ENCODE measurements around the gene SKA2.

SKA2 gene

DNA sequence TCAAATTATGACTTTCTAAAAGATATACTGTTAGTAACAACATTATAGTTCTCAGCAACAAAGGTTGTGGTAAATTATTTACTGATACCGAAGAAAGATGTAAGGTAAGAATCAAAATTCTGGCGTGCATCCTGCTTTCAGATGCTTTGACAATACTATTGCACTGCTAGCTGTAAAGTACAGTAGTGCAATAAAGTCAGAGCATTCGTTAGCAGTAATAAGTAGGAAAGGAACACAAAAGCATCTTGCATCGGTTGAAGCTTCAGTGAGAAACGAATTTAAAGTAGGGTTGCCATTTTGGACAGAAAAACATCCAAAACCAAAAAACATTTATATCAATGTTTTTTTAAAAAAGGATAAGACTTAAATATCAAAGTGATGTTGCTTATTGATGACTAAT, 4.0 kb downstream of the SKA2 start:
- no peaks in the 10 kb centered on the region for H3K9me2 ChIP-seq (replicated peaks; ENCODE audit: insufficient read depth, low read length)
- H4K20me1 ChIP-seq (ENCODE audit: insufficient read depth, low read length): peaks cover 5% of the 10 kb centered on the region; the same call in 1 of the 2 replicates
- no peak overlapping the region for H3K4me2 ChIP-seq (ENCODE audit: low read depth, low read length)
- H3K9ac ChIP-seq (ENCODE audit: low read length): no peak overlapping the region
- no peaks in the 10 kb centered on the region; the same call in 1 of the 2 replicates for H3K36me3 ChIP-seq (replicated peaks; ENCODE audit: insufficient read depth, low read length)
- no peak overlapping the region for H3K27ac ChIP-seq (ENCODE audit: low read length)
- peaks cover 6% of the 10 kb centered on the region for H3K4me1 ChIP-seq (ENCODE audit: low read length)
- H3F3A ChIP-seq (ENCODE audit: insufficient read depth, low read length): no peaks in the 10 kb centered on the region
- peaks cover 91% of the 10 kb centered on the region for H3K79me2 ChIP-seq (ENCODE audit: low read length)
- no peaks in the 10 kb centered on the region for H3K9me3 ChIP-seq (replicated peaks; ENCODE audit: insufficient read depth, low read length)
- no peak overlapping the region for H2AFZ ChIP-seq (ENCODE audit: low read length)
- no peaks in the 10 kb centered on the region for H3K27me3 ChIP-seq (replicated peaks; ENCODE audit: insufficient read depth, low read length)
- TF ChIP-seq EZH2phosphoT487 (IDR thresholded peaks at IDR 0.05; ENCODE audit: low read length) (no peak), EZH2 (optimal IDR thresholded peaks at IDR 0.05; ENCODE audit: low read depth, low read length) (no peak)
- TF ChIP-seq, protein P1, sequence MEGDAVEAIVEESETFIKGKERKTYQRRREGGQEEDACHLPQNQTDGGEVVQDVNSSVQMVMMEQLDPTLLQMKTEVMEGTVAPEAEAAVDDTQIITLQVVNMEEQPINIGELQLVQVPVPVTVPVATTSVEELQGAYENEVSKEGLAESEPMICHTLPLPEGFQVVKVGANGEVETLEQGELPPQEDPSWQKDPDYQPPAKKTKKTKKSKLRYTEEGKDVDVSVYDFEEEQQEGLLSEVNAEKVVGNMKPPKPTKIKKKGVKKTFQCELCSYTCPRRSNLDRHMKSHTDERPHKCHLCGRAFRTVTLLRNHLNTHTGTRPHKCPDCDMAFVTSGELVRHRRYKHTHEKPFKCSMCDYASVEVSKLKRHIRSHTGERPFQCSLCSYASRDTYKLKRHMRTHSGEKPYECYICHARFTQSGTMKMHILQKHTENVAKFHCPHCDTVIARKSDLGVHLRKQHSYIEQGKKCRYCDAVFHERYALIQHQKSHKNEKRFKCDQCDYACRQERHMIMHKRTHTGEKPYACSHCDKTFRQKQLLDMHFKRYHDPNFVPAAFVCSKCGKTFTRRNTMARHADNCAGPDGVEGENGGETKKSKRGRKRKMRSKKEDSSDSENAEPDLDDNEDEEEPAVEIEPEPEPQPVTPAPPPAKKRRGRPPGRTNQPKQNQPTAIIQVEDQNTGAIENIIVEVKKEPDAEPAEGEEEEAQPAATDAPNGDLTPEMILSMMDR (IDR thresholded peaks at IDR 0.05; ENCODE audit: low read length): no peak
- H3K4me3 ChIP-seq (ENCODE audit: low read length): no peak overlapping the region
- no peak for DNase-seq

DNA sequence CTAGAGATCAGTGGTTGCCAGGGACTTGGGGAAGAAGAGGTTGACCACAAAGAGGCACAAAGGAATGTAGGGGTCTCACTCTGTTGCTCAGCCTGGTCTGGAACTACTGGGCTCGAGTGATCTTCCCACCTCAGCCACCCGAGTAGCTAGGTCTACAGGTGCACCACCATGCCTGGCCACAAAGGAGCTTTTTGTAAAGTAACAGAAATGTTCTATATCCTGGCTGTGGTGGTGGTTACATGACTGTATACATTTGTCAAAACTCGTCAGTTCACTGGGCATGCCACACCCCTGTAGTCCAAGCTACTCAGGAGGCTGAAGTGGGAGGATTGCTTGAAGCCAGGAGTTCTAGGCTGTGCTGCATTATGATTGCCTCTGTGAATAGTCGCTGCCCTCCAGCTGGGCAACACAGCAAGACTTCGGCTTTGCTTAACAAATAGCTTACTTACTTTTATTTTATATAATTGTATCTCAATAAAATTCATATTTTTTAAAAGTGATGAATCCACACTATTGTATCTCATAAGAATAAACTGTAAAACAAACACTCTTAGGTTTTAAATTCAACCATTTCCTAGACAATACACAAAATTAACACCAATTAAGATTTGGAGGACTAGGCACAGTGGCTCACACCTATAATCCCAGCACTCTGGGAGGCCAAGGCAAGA, 5.0 kb downstream of the SKA2 start:
- no peaks in the 10 kb centered on the region for H3F3A ChIP-seq (ENCODE audit: insufficient read depth, low read length)
- no peak for DNase-seq
- H2AFZ ChIP-seq (ENCODE audit: low read length): no peak overlapping the region
- no peaks in the 10 kb centered on the region; the same call in 1 of the 2 replicates for H3K36me3 ChIP-seq (replicated peaks; ENCODE audit: insufficient read depth, low read length)
- H3K9me2 ChIP-seq (replicated peaks; ENCODE audit: insufficient read depth, low read length): no peaks in the 10 kb centered on the region
- no peak overlapping the region for H3K9ac ChIP-seq (ENCODE audit: low read length)
- no peak overlapping the region for H3K27ac ChIP-seq (ENCODE audit: low read length)
- H4K20me1 ChIP-seq (ENCODE audit: insufficient read depth, low read length): peaks cover 10% of the 10 kb centered on the region; the same call in 1 of the 2 replicates
- H3K9me3 ChIP-seq (replicated peaks; ENCODE audit: insufficient read depth, low read length): no peaks in the 10 kb centered on the region
- H3K4me3 ChIP-seq (ENCODE audit: low read length): no peak overlapping the region
- H3K4me2 ChIP-seq (ENCODE audit: low read depth, low read length): no peak overlapping the region
- no peak for TF ChIP-seq EZH2 (optimal IDR thresholded peaks at IDR 0.05; ENCODE audit: low read depth, low read length)
- peaks cover 6% of the 10 kb centered on the region for H3K4me1 ChIP-seq (ENCODE audit: low read length)
- H3K79me2 ChIP-seq (ENCODE audit: low read length): peaks cover 100% of the 10 kb centered on the region
- no peaks in the 10 kb centered on the region for H3K27me3 ChIP-seq (replicated peaks; ENCODE audit: insufficient read depth, low read length)

DNA sequence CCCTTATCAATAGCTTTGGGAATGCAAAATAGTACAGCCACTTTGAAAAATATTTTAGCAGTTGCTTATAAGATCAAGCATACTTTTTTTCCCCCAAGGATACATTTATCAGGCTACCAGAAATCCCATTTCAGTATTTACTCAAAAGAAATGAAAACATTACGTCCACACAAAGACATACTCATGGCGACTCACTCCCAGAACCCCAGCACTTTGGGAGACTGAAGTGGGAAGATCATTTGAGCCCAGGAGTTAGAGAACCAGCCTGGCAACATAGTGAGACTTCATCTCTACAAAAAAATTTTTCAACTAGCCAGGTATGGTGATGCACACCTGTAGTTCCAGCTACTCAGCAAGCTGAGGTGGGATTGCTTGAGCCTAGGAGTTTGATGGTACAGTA, 5.9 kb downstream of the SKA2 start:
- no peak for DNase-seq
- peaks cover 6% of the 10 kb centered on the region for H3K4me1 ChIP-seq (ENCODE audit: low read length)
- no peak for TF ChIP-seq EZH2phosphoT487 (IDR thresholded peaks at IDR 0.05; ENCODE audit: low read length)
- TF ChIP-seq, protein P1 (IDR thresholded peaks at IDR 0.05; ENCODE audit: low read length): no peak
- no peak for TF ChIP-seq EZH2 (optimal IDR thresholded peaks at IDR 0.05; ENCODE audit: low read depth, low read length)
- peaks cover 10% of the 10 kb centered on the region; the same call in 1 of the 2 replicates for H4K20me1 ChIP-seq (ENCODE audit: insufficient read depth, low read length)
- H3F3A ChIP-seq (ENCODE audit: insufficient read depth, low read length): no peaks in the 10 kb centered on the region
- H3K79me2 ChIP-seq (ENCODE audit: low read length): peaks cover 100% of the 10 kb centered on the region
- no peak overlapping the region for H2AFZ ChIP-seq (ENCODE audit: low read length)
- no peaks in the 10 kb centered on the region for H3K9me3 ChIP-seq (replicated peaks; ENCODE audit: insufficient read depth, low read length)
- no peak overlapping the region for H3K9ac ChIP-seq (ENCODE audit: low read length)
- H3K4me2 ChIP-seq (ENCODE audit: low read depth, low read length): no peak overlapping the region
- no peak overlapping the region for H3K27ac ChIP-seq (ENCODE audit: low read length)
- H3K36me3 ChIP-seq (replicated peaks; ENCODE audit: insufficient read depth, low read length): no peaks in the 10 kb centered on the region; the same call in 1 of the 2 replicates
- no peaks in the 10 kb centered on the region for H3K9me2 ChIP-seq (replicated peaks; ENCODE audit: insufficient read depth, low read length)
- no peak overlapping the region for H3K4me3 ChIP-seq (ENCODE audit: low read length)
- no peaks in the 10 kb centered on the region for H3K27me3 ChIP-seq (replicated peaks; ENCODE audit: insufficient read depth, low read length)

DNA sequence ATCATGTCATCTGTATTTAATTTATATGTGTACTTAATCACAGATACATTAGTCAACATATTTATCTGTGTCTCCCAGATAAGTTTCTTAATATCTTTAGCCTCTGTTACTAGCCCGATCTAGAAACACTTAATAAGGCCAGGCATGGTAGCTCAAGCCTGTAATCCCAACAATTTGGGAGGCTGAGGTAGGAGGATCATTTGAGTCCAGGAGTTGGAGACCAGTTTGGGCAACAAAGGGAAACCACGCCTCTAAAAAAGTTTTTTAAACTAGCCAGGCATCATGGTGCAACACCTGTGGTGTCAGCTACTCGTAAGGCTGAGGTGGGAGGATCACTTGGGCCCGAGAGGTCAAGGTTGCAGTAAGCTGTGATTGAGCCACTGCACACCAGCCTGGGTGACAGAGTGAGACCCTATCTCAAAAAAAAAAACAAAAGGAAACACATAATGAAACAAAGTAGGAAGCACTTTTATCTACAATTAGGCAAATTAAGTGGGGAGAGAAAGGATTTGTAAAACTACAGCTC, 9.4 kb downstream of the SKA2 start:
- no peaks in the 10 kb centered on the region; the same call in 1 of the 2 replicates for H3K36me3 ChIP-seq (replicated peaks; ENCODE audit: insufficient read depth, low read length)

More for the DNA sequence above, 9.4 kb downstream of the SKA2 start:
- H3K4me1 ChIP-seq (ENCODE audit: low read length): no peaks in the 10 kb centered on the region
- peaks cover 96% of the 10 kb centered on the region for H3K79me2 ChIP-seq (ENCODE audit: low read length)
- no peaks in the 10 kb centered on the region for H3K9me2 ChIP-seq (replicated peaks; ENCODE audit: insufficient read depth, low read length)
- no peak overlapping the region for H3K9ac ChIP-seq (ENCODE audit: low read length)
- no peaks in the 10 kb centered on the region for H3K27me3 ChIP-seq (replicated peaks; ENCODE audit: insufficient read depth, low read length)
- no peak overlapping the region for H2AFZ ChIP-seq (ENCODE audit: low read length)
- no peak overlapping the region for H3K27ac ChIP-seq (ENCODE audit: low read length)
- H3K9me3 ChIP-seq (replicated peaks; ENCODE audit: insufficient read depth, low read length): no peaks in the 10 kb centered on the region
- no peak overlapping the region for H3K4me2 ChIP-seq (ENCODE audit: low read depth, low read length)
- H3K4me3 ChIP-seq (ENCODE audit: low read length): no peak overlapping the region
- no peak for TF ChIP-seq EZH2 (optimal IDR thresholded peaks at IDR 0.05; ENCODE audit: low read depth, low read length)
- TF ChIP-seq EZH2phosphoT487 (IDR thresholded peaks at IDR 0.05; ENCODE audit: low read length): no peak
- TF ChIP-seq, protein P1 (IDR thresholded peaks at IDR 0.05; ENCODE audit: low read length): no peak
- DNase-seq: no peak
- H3F3A ChIP-seq (ENCODE audit: insufficient read depth, low read length): no peaks in the 10 kb centered on the region
- peaks cover 10% of the 10 kb centered on the region; the same call in 1 of the 2 replicates for H4K20me1 ChIP-seq (ENCODE audit: insufficient read depth, low read length)

Measured in MM.1S (cell line).